Motor neuron (in vitro differentiated cells): Measurements from ENCODE around the gene IL20. TPM values are rescaled to one million over a fixed set of nuclear protein-coding genes. Genes with fewer than 3 reads are reported as not detected.
A peak's percentile ranks its signal among the peaks of the same experiment; 100 is the strongest.

Experiments used
- ATAC-seq, 8 experiments: fragments of 200-7000 bp; cut with Tn5 transposase; replicated peaks in 6 of 8; 2 replicates each; pipeline ENCODE4 v1.8.0; 2021; ENCODE audit warnings: mild to moderate bottlenecking in 8 of 8, moderate library complexity in 8 of 8
- H3K27ac ChIP-seq, 2 donors: fragments of 250-450 bp; sonication (Bioruptor Pico); 2 replicates each; pipeline ENCODE4 v1.9.0; 2021; ENCODE audit warnings: antibody characterized with exemption in 2 of 2, mild to moderate bottlenecking in 2 of 2, moderate library complexity in 1 of 2
- H3K4me1 ChIP-seq, 2 donors: fragments of 250-450 bp; sonication (Bioruptor Pico); replicated peaks in 1 of 2; 2 replicates each; pipeline ENCODE4 v1.6.1; 2021; ENCODE audit warnings: antibody characterized with exemption in 2 of 2, mild to moderate bottlenecking in 2 of 2, moderate library complexity in 1 of 2
- H3K4me3 ChIP-seq, 5 donors: fragments of 250-450 bp; sonication (Bioruptor Pico); 2 replicates each; pipeline ENCODE4 v1.9.0; 2021; ENCODE audit warnings: antibody characterized with exemption in 5 of 5, mild to moderate bottlenecking in 5 of 5, moderate library complexity in 4 of 5
- WGBS, 10 experiments: fragments of 450-650 bp; shearing (Covaris generic); methylation state at CpG; one replicate each; pipeline ENCODE4 v1.0.0; 2022; 5-methylcytosine and 5-hydroxymethylcytosine counted together
- in situ Hi-C, 9 experiments: fragments of 400-800 bp; cut with MboI; loops; one replicate each; pipeline ENCODE4 v1.15.0; 2021; ENCODE audit warnings: low sequenced_read_pairs in 9 of 9, low pct_unique_long_range_greater_than_20kb in 2 of 9; ENCODE audit not compliant: unreplicated experiment in 9 of 9
- total RNA-seq, 8 experiments: library from RNA; unstranded; fragments of 300-600 nt; gene quantifications; 2 replicates each; pipeline versions ENCODE4 v1.2.3 to v1.2.4, GENCODE V29; 2022

IL20 gene
- total RNA-seq, 8 experiments from 2014 or later: 0.25 TPM; not detected in 7

DNA sequence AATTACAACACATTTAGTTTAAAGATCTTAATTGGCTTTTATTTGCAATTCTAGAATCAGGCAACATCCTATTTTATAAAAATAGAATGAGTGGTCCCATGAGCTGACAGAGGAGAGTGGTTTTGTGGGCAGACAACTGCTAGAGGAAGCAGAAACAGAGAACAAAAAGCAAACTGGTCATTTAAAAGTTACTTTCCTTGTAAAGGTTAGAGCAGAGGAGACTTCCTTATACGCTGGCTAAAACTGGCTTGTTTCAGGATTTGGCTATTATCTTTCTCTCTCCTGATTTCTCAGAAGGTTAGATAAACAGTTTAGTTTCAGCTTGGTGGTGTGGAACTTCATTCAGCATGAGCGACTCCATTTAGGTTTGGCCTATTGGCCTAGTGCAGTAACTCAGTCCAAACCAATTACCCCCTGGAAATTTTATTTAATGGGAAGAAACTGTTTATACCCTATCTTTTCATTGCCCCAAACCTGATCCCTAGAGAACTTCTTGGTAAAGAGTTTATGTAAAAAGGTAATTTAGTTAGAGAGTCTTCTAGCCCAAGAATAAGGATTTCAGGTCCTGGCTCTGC, 32.2 kb upstream of the IL20 start:
- 56 to 100% (median 79%) methylated on average over 1 to 2 of the region's 2 CpGs; no CpG with 5 or more reads in 2 of the 10 experiments for WGBS, 10 experiments
- Histone ChIP-seq H3K27ac (no peak overlapping the region), H3K4me3 (no peak overlapping the region), H3K4me1 (no peaks in the 10 kb centered on the region)
- ATAC-seq: no peak
- in situ Hi-C loops: no loop called here

DNA sequence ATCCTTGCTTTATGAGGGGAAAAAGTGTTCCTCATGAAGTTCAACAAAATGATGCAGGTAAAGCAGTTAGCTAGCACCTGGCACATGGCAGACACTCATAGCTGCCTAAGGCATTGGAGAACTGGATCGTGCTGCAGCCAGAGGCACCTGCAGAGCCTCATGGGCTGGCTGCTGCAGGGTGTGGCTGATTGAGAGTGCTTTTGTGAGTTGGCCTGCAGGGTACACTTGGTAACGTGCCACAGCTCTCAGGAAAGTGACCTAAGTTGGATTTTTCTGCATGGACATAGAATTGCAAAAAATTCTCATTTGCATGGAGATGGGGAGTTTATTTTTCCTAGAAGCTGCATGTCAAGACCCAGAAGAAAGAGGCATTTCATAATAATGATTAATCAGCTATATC, 31.6 kb upstream of the IL20 start:
- Histone ChIP-seq H3K27ac (no peak overlapping the region), H3K4me1 (no peaks in the 10 kb centered on the region), H3K4me3 (no peak overlapping the region)
- 20 to 63% (median 37%) methylated on average over 1 to 2 of the region's 2 CpGs; no CpG with 5 or more reads in 5 of the 10 experiments for WGBS, 10 experiments
- ATAC-seq: peak in 4 of 8 experiments; percentile 26 to 89 (median 53)
- in situ Hi-C loops: no loop called here

DNA sequence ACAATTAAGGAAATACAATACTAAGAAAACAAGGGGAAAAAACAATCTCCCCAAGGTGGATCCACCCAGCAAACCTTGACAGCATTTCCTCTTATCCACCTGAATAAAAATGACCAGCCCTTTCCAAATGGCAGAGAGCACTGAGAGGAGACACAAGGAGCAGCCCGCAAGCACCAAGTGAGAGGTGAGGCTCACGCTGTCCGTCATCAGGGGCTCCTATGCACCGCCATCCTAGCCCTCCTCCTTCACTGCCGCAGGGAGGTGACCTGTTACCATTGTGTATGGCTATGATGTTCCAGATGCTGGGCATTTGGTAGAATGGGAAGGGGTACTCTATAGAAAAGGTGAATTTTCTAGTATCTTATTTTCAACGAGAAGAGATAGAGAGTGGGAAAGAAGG, 31.2 kb upstream of the IL20 start:
- H3K4me3 ChIP-seq: no peak overlapping the region
- 40 to 94% (median 72%) methylated on average over 1 to 6 of the region's 6 CpGs; no CpG with 5 or more reads in 2 of the 10 experiments for WGBS, 10 experiments
- no peaks in the 10 kb centered on the region for H3K4me1 ChIP-seq
- ATAC-seq: peak in 1 of 8 experiments; percentile 36
- in situ Hi-C loops: no loop called here
- no peak overlapping the region for H3K27ac ChIP-seq

DNA sequence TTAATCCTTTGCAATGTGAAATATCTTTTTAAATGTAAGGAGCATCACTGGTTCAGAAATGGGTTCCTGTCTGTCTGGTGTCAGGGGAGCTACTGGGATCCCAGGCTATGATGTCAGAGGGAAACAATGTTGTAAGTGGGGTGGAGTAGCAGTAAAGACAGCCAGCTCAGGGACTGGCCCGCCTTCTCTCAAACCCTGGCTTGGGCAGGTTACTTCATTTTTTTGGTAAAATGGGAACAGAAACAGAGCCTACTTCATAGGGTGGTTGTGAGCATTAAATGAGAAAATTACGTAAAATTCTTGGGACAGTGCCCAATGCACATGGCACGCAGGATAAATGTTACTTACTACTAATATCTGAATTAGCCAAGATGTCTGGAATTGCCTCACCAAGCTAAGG, 30.7 kb upstream of the IL20 start:
- in situ Hi-C loops: no loop called here
- Histone ChIP-seq H3K27ac (no peak overlapping the region), H3K4me3 (no peak overlapping the region), H3K4me1 (no peaks in the 10 kb centered on the region)
- peak in 3 of 8 experiments; percentile 45 to 74 (median 71) for ATAC-seq
- 7 to 100% (median 83%) methylated on average over 1 to 3 of the region's 3 CpGs; no CpG with 5 or more reads in 1 of the 10 experiments for WGBS, 10 experiments

DNA sequence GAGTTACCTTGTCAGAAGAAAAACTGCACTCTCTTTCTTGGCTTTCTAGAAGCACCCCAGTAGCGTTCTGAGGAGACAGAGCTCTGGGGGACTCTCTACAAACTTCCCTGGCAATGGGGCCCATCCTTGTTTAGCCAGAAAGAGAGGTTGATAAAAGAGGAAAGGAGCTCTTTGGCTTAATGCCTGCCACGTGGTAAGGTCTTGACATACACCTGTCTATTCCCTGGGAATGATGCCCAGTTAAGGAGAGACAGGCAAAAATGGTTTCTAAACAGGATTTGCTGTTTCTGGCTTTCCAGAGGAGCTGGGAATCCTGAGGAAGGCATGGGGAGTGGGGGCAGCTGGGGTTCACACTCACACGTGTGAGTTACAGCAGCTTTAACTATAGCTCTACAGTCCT, 30.2 kb upstream of the IL20 start:
- 0 to 77% (median 63%) methylated on average over 1 to 3 of the region's 3 CpGs; no CpG with 5 or more reads in 4 of the 10 experiments for WGBS, 10 experiments
- Histone ChIP-seq H3K4me1 (no peaks in the 10 kb centered on the region), H3K27ac (no peak overlapping the region), H3K4me3 (no peak overlapping the region)
- in situ Hi-C loops: no loop called here
- no peak for ATAC-seq

DNA sequence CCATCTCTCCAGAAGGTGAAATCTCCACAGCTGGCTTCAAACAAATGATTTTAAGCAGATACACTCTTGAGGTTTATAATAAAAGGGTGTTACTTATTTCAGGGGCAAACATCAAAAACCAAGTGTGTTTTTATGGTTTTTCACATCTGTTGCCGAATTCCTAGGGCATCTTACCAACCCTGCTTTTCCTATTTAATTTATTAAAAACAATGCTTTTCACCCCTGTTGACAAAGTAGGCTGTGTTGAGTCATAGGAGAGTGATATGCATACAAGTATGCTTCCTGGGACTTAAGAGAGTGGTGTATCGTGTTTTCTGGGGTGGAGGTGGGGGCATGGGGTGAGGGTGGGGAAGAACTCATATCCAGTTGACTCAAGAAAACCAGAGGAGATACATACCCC, 29.3 kb upstream of the IL20 start:
- Histone ChIP-seq H3K4me3 (no peak overlapping the region), H3K4me1 (no peaks in the 10 kb centered on the region), H3K27ac (no peak overlapping the region)
- in situ Hi-C loops: no loop called here
- peak in 2 of 8 experiments; percentile 18 to 19 for ATAC-seq
- 10 to 80% (median 49%) methylated on average over 1 to 2 of the region's 2 CpGs; no CpG with 5 or more reads in 2 of the 10 experiments for WGBS, 10 experiments

DNA sequence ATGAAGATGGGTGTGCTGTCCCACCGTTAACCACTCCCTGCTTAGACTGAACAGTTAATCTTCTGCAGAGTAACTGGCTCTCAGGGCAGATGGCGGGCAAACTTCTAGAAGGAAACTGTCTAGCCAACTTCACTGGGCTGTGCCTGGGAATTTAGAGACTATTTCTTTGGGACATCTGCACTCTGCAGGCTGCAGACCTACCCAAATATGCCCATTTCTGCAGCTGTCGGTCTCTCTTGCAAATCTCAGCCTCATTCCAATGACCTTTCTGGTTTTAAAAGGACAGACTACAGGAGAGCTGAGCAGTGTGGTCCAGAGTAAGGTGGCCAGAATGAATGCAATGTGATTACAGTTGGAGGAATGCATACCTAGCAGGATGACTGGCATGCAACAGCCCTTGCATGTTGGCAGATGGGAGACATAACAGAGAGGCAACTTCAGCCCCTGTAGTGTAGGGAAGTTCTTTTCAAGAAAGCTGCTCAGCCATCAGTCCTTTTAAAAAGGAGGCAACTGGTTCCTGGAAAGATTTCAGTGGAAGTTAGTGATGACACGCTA, 26.3 kb upstream of the IL20 start:
- ATAC-seq: no peak
- 17 to 100% (median 72%) methylated on average over 1 to 4 of the region's 4 CpGs; no CpG with 5 or more reads in 2 of the 10 experiments for whole genome bisulfite sequencing, 10 experiments
- in situ Hi-C loops: no loop called here
- Histone ChIP-seq H3K4me3 (no peak overlapping the region), H3K27ac (no peak overlapping the region), H3K4me1 (peaks cover 2 to 10% of the 10 kb centered on the region in 2 donors)

DNA sequence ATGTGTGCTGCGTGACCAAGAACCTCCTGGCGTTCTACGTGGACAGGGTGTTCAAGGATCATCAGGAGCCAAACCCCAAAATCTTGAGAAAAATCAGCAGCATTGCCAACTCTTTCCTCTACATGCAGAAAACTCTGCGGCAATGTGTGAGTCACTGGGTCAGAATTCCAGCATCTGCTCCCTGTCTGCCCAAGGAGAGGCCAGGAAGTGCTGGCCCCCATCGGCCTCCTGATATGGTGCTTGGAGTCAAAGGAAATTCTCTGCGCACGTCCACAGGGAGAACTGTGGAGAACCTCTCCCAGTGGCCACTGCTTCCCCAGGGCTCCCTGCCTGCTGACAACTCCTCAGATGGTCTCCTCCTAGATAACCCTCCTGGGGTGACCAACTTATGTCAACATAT, 25.6 kb upstream of the IL20 start:
- 33 to 96% (median 86%) methylated on average over 2 to 6 of the region's 7 CpGs; no CpG with 5 or more reads in 5 of the 10 experiments for WGBS, 10 experiments
- in situ Hi-C loops: no loop called here
- Histone ChIP-seq H3K4me3 (no peak overlapping the region), H3K27ac (no peak overlapping the region), H3K4me1 (peaks cover 2 to 10% of the 10 kb centered on the region in 2 donors)
- ATAC-seq: peak in 1 of 8 experiments; percentile 82

DNA sequence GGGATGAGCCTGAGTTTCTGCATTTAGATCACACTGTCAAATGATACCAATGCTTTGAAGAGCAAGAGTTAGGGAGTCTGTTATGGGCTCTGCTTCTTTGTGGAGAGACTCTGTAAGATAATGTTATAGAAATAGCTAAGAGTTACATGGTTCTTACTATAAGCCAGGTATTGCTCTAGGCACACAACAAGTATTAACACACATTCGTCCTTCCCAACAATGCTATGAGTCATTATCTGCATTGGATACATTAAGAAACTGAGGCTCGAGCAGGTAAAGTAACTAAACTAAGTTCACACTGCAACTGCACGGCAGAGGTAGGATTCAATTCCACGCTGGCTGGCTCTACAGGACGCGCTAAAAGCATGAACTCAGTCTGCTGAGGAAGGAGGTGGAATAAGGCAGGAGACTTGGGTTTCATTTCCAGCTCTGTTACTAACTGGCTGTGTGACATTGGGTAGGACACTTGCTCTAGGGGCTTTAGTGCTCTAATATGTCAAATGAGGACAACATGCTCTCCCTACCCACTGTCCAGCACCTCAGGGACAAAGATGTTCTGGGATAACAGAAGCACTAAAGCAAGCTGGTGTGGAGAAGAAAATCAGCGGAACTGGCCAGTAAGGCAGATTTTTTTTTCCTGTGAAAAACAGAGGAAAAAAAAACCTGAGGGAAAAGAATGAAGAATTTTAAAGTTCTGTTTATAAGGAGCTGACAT, 23.7 kb upstream of the IL20 start:
- in situ Hi-C loops: no loop called here
- ATAC-seq: no peak
- 75 to 100% (median 88%) methylated on average over 1 to 7 of the region's 7 CpGs for WGBS, 10 experiments

DNA sequence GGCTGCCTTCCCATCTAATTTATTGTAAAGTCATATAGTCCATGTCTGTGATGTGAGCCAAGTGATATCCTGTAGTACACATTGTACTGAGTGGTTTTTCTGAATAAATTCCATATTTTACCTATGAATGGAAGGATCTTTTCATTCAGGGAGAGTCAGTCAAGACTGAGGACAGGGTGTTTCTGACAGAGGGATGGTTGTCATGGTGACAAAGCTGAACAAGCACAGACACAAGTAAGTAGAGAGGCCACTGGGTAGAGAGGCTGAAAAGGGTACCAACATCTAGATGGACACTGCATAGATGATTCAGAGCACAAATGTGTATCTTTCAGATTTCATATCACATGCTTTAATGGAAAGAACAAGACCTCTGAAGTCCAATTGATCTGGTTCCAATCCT, 22.6 kb upstream of the IL20 start:
- Histone ChIP-seq H3K4me1 (peaks cover 2 to 10% of the 10 kb centered on the region in 2 donors), H3K27ac (no peak overlapping the region), H3K4me3 (no peak overlapping the region)
- in situ Hi-C loops: no loop called here
- peak in 7 of 8 experiments; percentile 36 to 83 (median 63) for ATAC-seq

More for the DNA sequence above, 23.7 kb upstream of the IL20 start:
- H3K4me1 ChIP-seq: peaks cover 2 to 10% of the 10 kb centered on the region in 2 donors
- no peak overlapping the region for H3K27ac ChIP-seq
- H3K4me3 ChIP-seq: no peak overlapping the region

DNA sequence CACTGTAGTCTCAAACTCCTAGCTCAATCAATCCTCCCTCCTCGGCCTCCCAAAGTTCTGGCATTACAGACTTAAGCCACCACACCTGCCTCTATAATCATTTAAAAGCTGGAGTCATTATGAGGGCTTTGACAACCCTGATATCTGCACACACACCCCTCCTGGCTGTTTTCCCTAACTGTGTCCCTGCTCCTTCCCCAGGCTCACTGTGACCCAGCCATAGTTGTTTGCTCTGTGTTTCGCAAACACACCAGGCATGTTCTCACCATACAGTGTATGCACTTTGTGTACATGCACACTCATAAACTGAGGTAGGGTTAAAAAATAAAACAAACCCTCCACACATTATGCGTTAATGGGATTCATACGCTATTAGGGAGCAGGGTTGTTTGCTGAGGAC, 21.8 kb upstream of the IL20 start:
- Histone ChIP-seq H3K4me3 (no peak overlapping the region), H3K27ac (no peak overlapping the region), H3K4me1 (peaks cover 2 to 10% of the 10 kb centered on the region in 2 donors)
- ATAC-seq: no peak
- in situ Hi-C loops: no loop called here
- 71 to 98% (median 90%) methylated on average over 1 to 4 of the region's 4 CpGs; no CpG with 5 or more reads in 5 of the 10 experiments for WGBS, 10 experiments

DNA sequence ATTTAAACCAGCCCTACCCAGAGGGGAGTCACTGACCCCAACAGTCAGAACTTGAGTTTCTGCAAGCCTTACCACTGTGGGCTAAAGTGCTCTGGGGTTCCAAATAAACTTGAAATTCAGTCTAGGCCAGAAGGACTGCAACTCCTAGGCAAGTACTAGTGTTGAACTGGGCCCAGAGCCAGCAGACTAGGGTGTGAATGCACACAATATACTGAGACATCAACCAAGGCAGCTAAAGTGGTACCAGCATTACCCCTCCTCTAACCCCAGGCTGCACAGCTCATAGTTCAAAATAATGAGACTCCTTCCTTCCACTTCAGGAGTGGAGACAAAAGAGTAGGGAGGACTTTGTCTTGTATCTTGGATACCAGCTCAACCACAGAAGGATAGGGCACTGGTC, 18.9 kb upstream of the IL20 start:
- no peak overlapping the region for H3K27ac ChIP-seq
- H3K4me3 ChIP-seq: no peak overlapping the region
- peak in 5 of 8 experiments; percentile 13 to 73 (median 57) for ATAC-seq
- in situ Hi-C loops: no loop called here
- H3K4me1 ChIP-seq: peaks cover 2 to 10% of the 10 kb centered on the region in 2 donors

DNA sequence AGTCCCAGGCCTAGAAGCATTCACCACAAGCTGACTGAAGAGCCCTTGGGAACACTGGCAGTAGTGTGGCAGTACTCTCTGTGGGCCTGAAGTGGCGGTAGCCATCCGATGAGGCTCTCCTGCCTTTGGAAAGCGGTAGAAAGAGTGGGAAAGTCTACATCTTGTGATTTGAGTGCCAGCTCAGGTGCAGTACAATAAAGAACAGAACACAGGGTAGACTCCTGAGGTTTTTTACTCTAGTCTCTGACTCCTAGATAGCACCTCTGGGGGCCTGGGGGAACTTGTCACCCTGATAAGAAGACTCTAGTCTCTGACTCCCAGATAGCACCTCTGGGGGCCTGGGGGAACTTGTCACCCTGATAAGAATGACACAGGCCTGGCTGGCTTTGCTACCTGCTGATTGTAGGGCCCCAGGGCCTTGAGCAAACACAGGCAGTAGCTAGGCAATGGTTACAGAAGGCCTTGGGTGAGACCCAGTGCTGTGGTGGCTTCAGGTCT, 18.0 kb upstream of the IL20 start:
- ATAC-seq: no peak
- WGBS, 10 experiments: 84 to 100% (median 92%) methylated on average over 2 to 3 of the region's 3 CpGs; no CpG with 5 or more reads in 6 of the 10 experiments
- Histone ChIP-seq H3K27ac (no peak overlapping the region), H3K4me3 (no peak overlapping the region), H3K4me1 (peaks cover 2 to 8% of the 10 kb centered on the region in 2 donors)
- in situ Hi-C loops: no loop called here
